ENCODE data around the gene KIF6. TPM values are rescaled to one million over a fixed set of nuclear protein-coding genes. Genes with fewer than 3 reads are reported as not detected.
"Not testable (repeated sequence)": the region's sequence is repeated elsewhere in the genome, so short reads cannot be mapped to it uniquely, and the experiment has no call there.

KIF6 gene
- total RNA-seq, 1 donor from 2014 or later = 0.43 TPM

DNA sequence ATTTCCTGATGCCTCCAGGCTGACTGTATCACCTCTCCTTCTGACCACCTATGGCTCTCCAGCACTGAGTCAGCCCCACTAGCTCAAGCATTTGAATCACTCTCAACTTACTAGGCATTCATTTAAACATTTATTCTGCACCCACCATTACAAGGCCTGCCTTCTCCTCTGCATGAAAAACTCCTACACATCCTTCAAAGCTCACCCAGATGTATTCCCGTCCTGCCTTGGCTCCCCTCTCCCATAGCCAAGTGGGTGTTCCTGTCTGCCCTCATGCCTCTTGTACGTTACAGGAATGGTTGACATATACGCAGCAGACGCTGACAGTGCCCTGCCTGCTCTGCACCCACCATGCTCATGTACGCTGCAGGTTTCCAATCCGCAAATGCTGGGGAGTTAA lies 432.6 kb downstream of the KIF6 start:
- H3K9me3 ChIP-seq = no peaks in the 10 kb centered on the region
- intact Hi-C loops (cut with DNase I) = no loop called here
- no peaks in the 10 kb centered on the region for H3K36me3 ChIP-seq
- TF ChIP-seq, protein P1, sequence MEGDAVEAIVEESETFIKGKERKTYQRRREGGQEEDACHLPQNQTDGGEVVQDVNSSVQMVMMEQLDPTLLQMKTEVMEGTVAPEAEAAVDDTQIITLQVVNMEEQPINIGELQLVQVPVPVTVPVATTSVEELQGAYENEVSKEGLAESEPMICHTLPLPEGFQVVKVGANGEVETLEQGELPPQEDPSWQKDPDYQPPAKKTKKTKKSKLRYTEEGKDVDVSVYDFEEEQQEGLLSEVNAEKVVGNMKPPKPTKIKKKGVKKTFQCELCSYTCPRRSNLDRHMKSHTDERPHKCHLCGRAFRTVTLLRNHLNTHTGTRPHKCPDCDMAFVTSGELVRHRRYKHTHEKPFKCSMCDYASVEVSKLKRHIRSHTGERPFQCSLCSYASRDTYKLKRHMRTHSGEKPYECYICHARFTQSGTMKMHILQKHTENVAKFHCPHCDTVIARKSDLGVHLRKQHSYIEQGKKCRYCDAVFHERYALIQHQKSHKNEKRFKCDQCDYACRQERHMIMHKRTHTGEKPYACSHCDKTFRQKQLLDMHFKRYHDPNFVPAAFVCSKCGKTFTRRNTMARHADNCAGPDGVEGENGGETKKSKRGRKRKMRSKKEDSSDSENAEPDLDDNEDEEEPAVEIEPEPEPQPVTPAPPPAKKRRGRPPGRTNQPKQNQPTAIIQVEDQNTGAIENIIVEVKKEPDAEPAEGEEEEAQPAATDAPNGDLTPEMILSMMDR (IDR thresholded peaks at IDR 0.05) = no peak
- no peaks in the 10 kb centered on the region for H3K4me1 ChIP-seq
- no peak overlapping the region for H3K27ac ChIP-seq
- no peaks in the 10 kb centered on the region for H3K27me3 ChIP-seq
- no peak overlapping the region for H3K4me3 ChIP-seq
- no peak for DNase-seq (ENCODE audit: low spot score in 2 of 2)

DNA sequence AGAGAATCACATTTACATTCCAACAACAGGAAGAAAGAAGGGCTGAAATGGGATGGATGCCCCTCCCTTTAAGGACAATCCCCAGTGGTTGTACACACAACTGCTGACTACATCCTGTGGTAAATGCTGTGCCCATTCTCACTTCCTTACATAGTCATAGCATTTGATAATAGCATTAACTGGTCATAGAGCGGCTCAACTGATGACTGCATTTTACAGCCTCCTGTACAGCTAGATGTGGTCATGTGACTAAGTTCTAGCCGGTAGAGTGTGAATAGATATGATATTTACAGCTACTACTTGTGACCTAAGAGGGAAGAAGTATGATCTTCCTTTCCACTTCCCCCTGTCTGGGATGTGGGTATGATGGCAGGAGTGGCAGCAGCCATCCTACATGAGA lies 435.7 kb downstream of the KIF6 start:
- no peaks in the 10 kb centered on the region for H3K36me3 ChIP-seq
- no peak overlapping the region for H3K4me3 ChIP-seq
- no peak overlapping the region for H3K27ac ChIP-seq
- DNase-seq (ENCODE audit: low spot score in 2 of 2) = no peak
- H3K4me1 ChIP-seq = no peaks in the 10 kb centered on the region
- no peaks in the 10 kb centered on the region for H3K9me3 ChIP-seq
- intact Hi-C loops (cut with DNase I) = no loop called here
- TF ChIP-seq, protein P1 (IDR thresholded peaks at IDR 0.05) = no peak
- no peaks in the 10 kb centered on the region for H3K27me3 ChIP-seq

DNA sequence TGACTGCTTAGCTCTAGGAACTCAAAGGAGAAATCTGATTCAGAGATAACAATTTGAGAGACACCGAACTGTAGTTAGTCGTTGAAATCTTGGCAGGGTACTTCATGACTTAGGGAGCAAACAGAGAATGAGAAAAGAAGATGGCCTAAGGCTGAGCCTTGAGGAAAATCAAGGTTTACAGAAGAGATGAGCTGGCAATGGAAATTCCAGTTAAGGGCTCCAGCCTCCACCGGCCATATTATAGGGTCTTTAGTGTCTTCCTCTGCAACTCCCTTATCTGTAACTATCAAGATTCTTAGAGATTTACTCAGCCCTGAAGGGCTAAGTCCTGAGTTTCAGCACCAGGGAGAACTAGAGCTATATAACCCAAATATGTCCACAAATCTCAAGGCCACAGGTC lies 437.6 kb downstream of the KIF6 start:
- DNase-seq (ENCODE audit: low spot score in 2 of 2) = no peak
- Histone ChIP-seq H3K9me3 (no peaks in the 10 kb centered on the region), H3K27ac (no peak overlapping the region), H3K36me3 (no peaks in the 10 kb centered on the region), H3K4me3 (no peak overlapping the region), H3K27me3 (no peaks in the 10 kb centered on the region), H3K4me1 (no peaks in the 10 kb centered on the region)
- intact Hi-C loops (cut with DNase I) = no loop called here
- TF ChIP-seq, protein P1 (IDR thresholded peaks at IDR 0.05) = no peak

DNA sequence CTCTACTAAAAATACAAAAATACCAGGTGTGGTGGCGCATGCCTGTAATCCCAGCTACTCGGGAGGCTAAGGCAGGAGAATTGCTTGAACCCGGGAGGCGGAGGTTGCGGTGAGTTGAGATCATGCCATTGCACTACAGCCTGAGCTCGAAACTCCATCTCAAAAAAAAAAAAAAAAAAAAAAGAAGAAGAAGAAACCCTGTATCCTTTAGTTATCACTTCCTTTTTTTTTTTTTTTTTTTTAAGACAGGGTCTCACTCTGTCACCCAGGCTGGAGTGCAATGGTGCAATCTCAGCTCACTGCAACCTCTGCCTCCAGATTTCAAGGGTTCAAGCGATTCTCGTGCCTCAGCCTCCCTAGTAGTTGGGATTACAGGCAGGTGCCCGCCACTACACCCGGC lies 438.6 kb downstream of the KIF6 start:
- H3K4me3 ChIP-seq; H3K36me3 ChIP-seq; intact Hi-C loops (cut with DNase I); H3K27me3 ChIP-seq; H3K27ac ChIP-seq; H3K9me3 ChIP-seq; DNase-seq (ENCODE audit: low spot score in 2 of 2); H3K4me1 ChIP-seq: not testable (repeated sequence)

DNA sequence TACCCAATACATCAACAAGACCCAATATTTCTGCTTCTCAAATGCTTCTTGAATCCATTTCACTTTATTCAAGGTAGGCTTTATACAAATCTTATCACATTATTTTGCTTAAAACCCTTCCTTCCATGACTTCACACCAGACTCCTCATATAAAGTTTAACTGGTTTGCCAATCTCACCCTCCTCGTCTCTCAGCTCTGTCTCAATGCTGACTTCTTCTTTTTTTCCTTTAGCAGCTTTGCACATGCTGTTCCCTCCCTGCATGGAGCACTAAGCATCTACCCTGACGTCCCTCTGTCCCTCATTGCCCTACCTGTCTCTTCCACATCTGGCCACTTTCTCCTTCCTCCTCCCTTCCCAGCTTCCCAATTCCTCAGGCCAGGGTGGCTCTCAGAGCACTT lies 442.4 kb downstream of the KIF6 start:
- no peak for DNase-seq (ENCODE audit: low spot score in 2 of 2)
- intact Hi-C loops (cut with DNase I) = no loop called here
- no peaks in the 10 kb centered on the region for H3K36me3 ChIP-seq

DNA sequence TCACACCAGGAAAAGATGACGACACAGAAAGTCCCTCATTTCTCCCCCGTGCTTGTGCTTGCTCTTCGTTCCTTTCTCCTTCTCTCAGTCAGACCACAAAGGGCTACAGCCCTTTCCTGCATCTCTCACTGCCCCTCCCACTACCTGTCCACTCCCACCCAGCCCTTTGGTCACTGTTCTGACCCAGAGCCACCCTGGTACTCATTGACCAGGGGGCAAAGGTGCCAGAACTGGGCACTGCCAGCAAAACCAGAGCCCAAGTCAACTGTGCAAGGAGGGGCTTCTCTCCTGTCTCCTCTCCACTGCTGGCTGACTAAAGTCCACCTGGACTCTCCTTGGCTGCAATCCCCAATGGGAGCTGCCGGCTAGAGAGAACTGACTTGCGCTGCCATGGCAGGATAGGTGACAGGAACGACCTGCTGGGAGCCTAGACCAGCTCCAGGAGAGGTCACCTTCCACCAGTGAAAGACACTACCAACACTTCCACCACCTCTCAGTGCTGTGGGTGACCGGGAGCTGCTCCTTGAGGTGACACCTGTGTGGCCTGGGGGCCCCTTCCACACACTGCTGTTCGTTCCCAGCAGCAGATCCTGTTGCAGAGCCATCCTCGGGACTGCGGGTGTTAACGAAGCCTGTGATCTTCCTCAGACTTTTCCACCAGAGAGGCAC lies 443.8 kb downstream of the KIF6 start:
- TF ChIP-seq, protein P1 (IDR thresholded peaks at IDR 0.05) = no peak
- DNase-seq (ENCODE audit: low spot score in 2 of 2) = no peak
- no peaks in the 10 kb centered on the region for H3K4me1 ChIP-seq
- no peaks in the 10 kb centered on the region for H3K9me3 ChIP-seq
- H3K4me3 ChIP-seq = no peak overlapping the region
- no peaks in the 10 kb centered on the region for H3K27me3 ChIP-seq
- intact Hi-C loops (cut with DNase I) = no loop called here
- no peak overlapping the region for H3K27ac ChIP-seq
- H3K36me3 ChIP-seq = no peaks in the 10 kb centered on the region

More for the DNA sequence above, 442.4 kb downstream of the KIF6 start:
- H3K9me3 ChIP-seq = no peaks in the 10 kb centered on the region
- TF ChIP-seq, protein P1 (IDR thresholded peaks at IDR 0.05) = no peak
- H3K4me3 ChIP-seq = no peak overlapping the region
- H3K4me1 ChIP-seq = no peaks in the 10 kb centered on the region
- no peaks in the 10 kb centered on the region for H3K27me3 ChIP-seq
- no peak overlapping the region for H3K27ac ChIP-seq

Measured in ascending aorta (tissue), 2 donors.